Measurements from ENCODE around the gene SLC35E2B.

- TF ChIP-seq MAX (IDR thresholded peaks at IDR 0.05) = no peak
- TF ChIP-seq CTCF (IDR thresholded peaks at IDR 0.05) = no peak
- no peak for TF ChIP-seq HOXA7 (CRISPR knock-in tag; IDR thresholded peaks at IDR 0.05)
- no peak for TF ChIP-seq EP300 (IDR thresholded peaks at IDR 0.05)
- TF ChIP-seq CEBPB (IDR thresholded peaks at IDR 0.05) = no peak
Observed at GRCh38 chr1:1666526-1666925, 26.1 kb downstream of the SLC35E2B start.

Data from A549 (cell line).